Mesenchymal stem cell (in vitro differentiated cells and primary cell): Measurements from ENCODE around the gene SLC25A48.

Experiments
- DNase-seq: peaks from one replicate; pipeline ENCODE4 v3.0.0-alpha.2; 2013
- H2AFZ ChIP-seq: one replicate; pipeline ENCODE4 v1.6.1; 2013; ENCODE audit warnings: low read depth, mild to moderate bottlenecking, control low read depth, inconsistent platforms, low read length, moderate library complexity
- H2AK5ac ChIP-seq: 2 replicates; pipeline ENCODE4 v1.6.1; 2013; ENCODE audit warnings: low read length, moderate library complexity, mild to moderate bottlenecking, inconsistent platforms; ENCODE audit not compliant: severe bottlenecking
- H2BK120ac ChIP-seq: one replicate; pipeline ENCODE4 v1.6.1; 2013; ENCODE audit warnings: low read depth, mild to moderate bottlenecking, inconsistent platforms, low read length, moderate library complexity
- H2BK12ac ChIP-seq, 2 experiments: one replicate each; pipeline ENCODE4 v1.6.1; 2013; ENCODE audit warnings: inconsistent platforms in 2 of 2, low read length in 2 of 2, mild to moderate bottlenecking in 2 of 2, moderate library complexity in 2 of 2, control low read depth in 1 of 2
- H2BK15ac ChIP-seq: one replicate; pipeline ENCODE4 v1.6.1; 2013; ENCODE audit warnings: mild to moderate bottlenecking, low read depth, inconsistent platforms; ENCODE audit not compliant: poor library complexity, severe bottlenecking
- H2BK5ac ChIP-seq: 2 replicates; pipeline ENCODE4 v1.6.1; 2013; ENCODE audit warnings: low read depth, mild to moderate bottlenecking, low read length, control low read depth, inconsistent platforms; ENCODE audit not compliant: poor library complexity, severe bottlenecking
- H3K14ac ChIP-seq, 2 experiments: one replicate each; pipeline ENCODE4 v1.6.1; 2013; ENCODE audit warnings: inconsistent platforms in 2 of 2, low read length in 2 of 2, control low read depth in 1 of 2, mild to moderate bottlenecking in 1 of 2, moderate library complexity in 1 of 2
- H3K18ac ChIP-seq, 2 experiments: one replicate each; pipeline ENCODE4 v1.6.1; 2013; ENCODE audit warnings: inconsistent platforms in 2 of 2, low read length in 2 of 2, control low read depth in 1 of 2, low read depth in 1 of 2, mild to moderate bottlenecking in 1 of 2
- H3K23ac ChIP-seq, 2 experiments: one replicate each; pipeline ENCODE4 v1.6.1; 2013; ENCODE audit warnings: inconsistent platforms in 2 of 2, low read length in 2 of 2, mild to moderate bottlenecking in 2 of 2, moderate library complexity in 2 of 2, control low read depth in 1 of 2
- H3K27ac ChIP-seq: 2 replicates; pipeline ENCODE4 v1.5.1; 2013; ENCODE audit warnings: mild to moderate bottlenecking, moderate library complexity, low read length, control low read depth, inconsistent platforms; ENCODE audit not compliant: poor library complexity, severe bottlenecking
- H3K27me3 ChIP-seq, 2 experiments: 2 replicates each; pipeline versions ENCODE4 v1.6.1 to v1.7.0; 2013; ENCODE audit warnings: low read length in 2 of 2, mild to moderate bottlenecking in 2 of 2, moderate library complexity in 2 of 2, control low read depth in 1 of 2, inconsistent platforms in 1 of 2; ENCODE audit not compliant: control insufficient read depth in 1 of 2, insufficient read depth in 1 of 2
- H3K36me3 ChIP-seq, 2 experiments: 2 replicates each; pipeline versions ENCODE4 v1.6.1 to v1.7.0; 2013; ENCODE audit warnings: low read length in 2 of 2, control low read depth in 1 of 2, inconsistent platforms in 1 of 2, low read depth in 1 of 2, mild to moderate bottlenecking in 1 of 2; ENCODE audit not compliant: insufficient read depth in 2 of 2, control insufficient read depth in 1 of 2
- H3K4ac ChIP-seq, 2 experiments: one replicate each; pipeline ENCODE4 v1.6.1; 2013; ENCODE audit warnings: inconsistent platforms in 2 of 2, low read length in 2 of 2, mild to moderate bottlenecking in 2 of 2, moderate library complexity in 2 of 2, control low read depth in 1 of 2, low read depth in 1 of 2
- H3K4me1 ChIP-seq: 2 replicates; pipeline ENCODE4 v1.6.1; 2013; ENCODE audit warnings: low read depth, low read length, control low read depth; ENCODE audit not compliant: control insufficient read depth, insufficient read depth
- H3K4me2 ChIP-seq: 2 replicates; pipeline ENCODE4 v1.6.1; 2013; ENCODE audit warnings: low read length, mild to moderate bottlenecking, inconsistent platforms; ENCODE audit not compliant: poor library complexity, severe bottlenecking
- H3K4me3 ChIP-seq, 2 experiments: 2 replicates each; pipeline versions ENCODE4 v1.5.1 to v1.7.0; 2013; ENCODE audit warnings: low read length in 2 of 2, mild to moderate bottlenecking in 2 of 2, control low read depth in 1 of 2, low read depth in 1 of 2; ENCODE audit not compliant: insufficient read depth in 1 of 2
- H3K79me1 ChIP-seq: replicated peaks from 2 replicates; pipeline ENCODE4 v1.6.1; 2013; ENCODE audit warnings: mild to moderate bottlenecking, control low read depth, low read length, inconsistent platforms; ENCODE audit not compliant: poor library complexity, severe bottlenecking
- H3K9ac ChIP-seq: 2 replicates; pipeline ENCODE4 v1.7.0; 2013; ENCODE audit warnings: mild to moderate bottlenecking, low read length, moderate library complexity
- H3K9me3 ChIP-seq: 2 replicates; pipeline ENCODE4 v1.7.0; 2013; ENCODE audit warnings: mild to moderate bottlenecking, low read length; ENCODE audit not compliant: control insufficient read depth
- H4K8ac ChIP-seq: one replicate; pipeline ENCODE4 v1.6.1; 2013; ENCODE audit warnings: inconsistent platforms, mild to moderate bottlenecking, low read length, moderate library complexity
- H4K91ac ChIP-seq: one replicate; pipeline ENCODE4 v1.6.1; 2013; ENCODE audit warnings: mild to moderate bottlenecking, low read length, inconsistent platforms
- WGBS: methylation state at CpG from one replicate; pipeline ENCODE4 v1.1.7; 2013; ENCODE audit warnings: mixed read lengths; 5-methylcytosine and 5-hydroxymethylcytosine counted together

SLC25A48 gene

GRCh38 chr5:135843571-135844337 lies 9.3 kb downstream of the SLC25A48 start:
- H3K27me3 ChIP-seq: peaks cover 32 to 59% of the 10 kb centered on the region in 2 experiments
- no peak overlapping the region for H2AFZ ChIP-seq

DNA sequence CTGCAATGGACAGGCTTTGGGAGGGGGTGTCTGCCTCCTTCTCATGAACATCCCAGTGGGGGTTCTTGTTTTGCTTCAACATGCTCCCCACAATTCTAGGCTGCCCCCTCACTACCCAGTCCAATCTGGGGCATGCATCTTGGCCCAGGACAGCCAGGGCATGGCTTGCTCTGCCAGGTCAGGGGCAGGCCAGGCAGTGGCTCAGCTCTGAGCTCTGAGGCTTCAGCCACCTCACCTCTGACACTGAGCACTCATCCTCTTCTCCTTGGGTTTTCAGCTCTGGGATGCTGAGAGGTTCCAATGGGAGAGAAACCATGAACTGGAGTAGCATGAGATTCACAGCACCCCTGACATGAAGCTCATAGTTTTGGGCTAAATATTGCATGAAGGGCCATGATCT lies 11.8 kb downstream of the SLC25A48 start:
- H3K27ac ChIP-seq: no peak overlapping the region
- H3K9ac ChIP-seq: no peak overlapping the region
- H2BK15ac ChIP-seq: no peak overlapping the region
- no peaks in the 10 kb centered on the region for H3K36me3 ChIP-seq
- no peak overlapping the region for H4K91ac ChIP-seq
- no peak overlapping the region for H2BK120ac ChIP-seq
- no peak overlapping the region for H3K23ac ChIP-seq
- H3K4me3 ChIP-seq: no peak overlapping the region
- H2AFZ ChIP-seq: no peak overlapping the region
- no peak overlapping the region for H3K14ac ChIP-seq
- no peak overlapping the region for H4K8ac ChIP-seq
- no peak overlapping the region for H3K4me2 ChIP-seq
- no peak overlapping the region for H3K18ac ChIP-seq
- H2AK5ac ChIP-seq: no peak overlapping the region
- H3K79me1 ChIP-seq: no peaks in the 10 kb centered on the region
- no peak for DNase-seq
- peaks cover 1% of the 10 kb centered on the region for H3K4me1 ChIP-seq
- no peak overlapping the region for H2BK12ac ChIP-seq
- no peak overlapping the region for H3K4ac ChIP-seq
- no peaks in the 10 kb centered on the region for H3K9me3 ChIP-seq
- H2BK5ac ChIP-seq: no peak overlapping the region
- peaks cover 28 to 54% of the 10 kb centered on the region in 2 experiments for H3K27me3 ChIP-seq

More at GRCh38 chr5:135843571-135844337, 9.3 kb downstream of the SLC25A48 start:
- H2BK12ac ChIP-seq: no peak overlapping the region
- H2BK15ac ChIP-seq: no peak overlapping the region
- H3K23ac ChIP-seq: no peak overlapping the region
- H3K4ac ChIP-seq: no peak overlapping the region
- no peak overlapping the region for H4K91ac ChIP-seq
- H3K4me3 ChIP-seq: no peak overlapping the region
- H2BK5ac ChIP-seq: no peak overlapping the region
- no peak for DNase-seq
- H4K8ac ChIP-seq: no peak overlapping the region
- H3K79me1 ChIP-seq: no peaks in the 10 kb centered on the region
- peaks cover 1% of the 10 kb centered on the region for H3K4me1 ChIP-seq
- H3K27ac ChIP-seq: no peak overlapping the region
- H3K9ac ChIP-seq: no peak overlapping the region
- no peak overlapping the region for H2AK5ac ChIP-seq
- H3K4me2 ChIP-seq: no peak overlapping the region
- peak overlapping the region in 1 of 2 experiments; percentile 51 for H3K14ac ChIP-seq
- WGBS: 72% methylated on average over 6 of the region's 6 CpGs
- H3K9me3 ChIP-seq: no peaks in the 10 kb centered on the region
- no peak overlapping the region for H3K18ac ChIP-seq
- no peak overlapping the region for H2BK120ac ChIP-seq
- H3K36me3 ChIP-seq: no peaks in the 10 kb centered on the region

- peaks cover 13 to 42% of the 10 kb centered on the region in 2 experiments for H3K27me3 ChIP-seq
- no peak overlapping the region for H3K9ac ChIP-seq
- no peak overlapping the region for H3K27ac ChIP-seq
- no peak overlapping the region for H3K18ac ChIP-seq
- H3K36me3 ChIP-seq: no peaks in the 10 kb centered on the region
- no peaks in the 10 kb centered on the region for H3K79me1 ChIP-seq
- H2BK12ac ChIP-seq: no peak overlapping the region
- H3K9me3 ChIP-seq: no peaks in the 10 kb centered on the region
- no peak overlapping the region for H3K4me3 ChIP-seq
- no peak overlapping the region for H2AFZ ChIP-seq
- peaks cover 1% of the 10 kb centered on the region for H3K4me1 ChIP-seq
- H4K8ac ChIP-seq: no peak overlapping the region
- H3K4ac ChIP-seq: no peak overlapping the region
- H2AK5ac ChIP-seq: no peak overlapping the region
- no peak overlapping the region for H3K4me2 ChIP-seq
- H2BK5ac ChIP-seq: no peak overlapping the region
- H3K23ac ChIP-seq: no peak overlapping the region
- DNase-seq: no peak
- H4K91ac ChIP-seq: no peak overlapping the region
- WGBS: 84% methylated on average over 1 of the region's 1 CpG
- no peak overlapping the region for H2BK120ac ChIP-seq
- H3K14ac ChIP-seq: no peak overlapping the region
- H2BK15ac ChIP-seq: no peak overlapping the region
These were observed 13.5 kb downstream of the SLC25A48 start for GRCh38 chr5:135847976-135848375.

DNA sequence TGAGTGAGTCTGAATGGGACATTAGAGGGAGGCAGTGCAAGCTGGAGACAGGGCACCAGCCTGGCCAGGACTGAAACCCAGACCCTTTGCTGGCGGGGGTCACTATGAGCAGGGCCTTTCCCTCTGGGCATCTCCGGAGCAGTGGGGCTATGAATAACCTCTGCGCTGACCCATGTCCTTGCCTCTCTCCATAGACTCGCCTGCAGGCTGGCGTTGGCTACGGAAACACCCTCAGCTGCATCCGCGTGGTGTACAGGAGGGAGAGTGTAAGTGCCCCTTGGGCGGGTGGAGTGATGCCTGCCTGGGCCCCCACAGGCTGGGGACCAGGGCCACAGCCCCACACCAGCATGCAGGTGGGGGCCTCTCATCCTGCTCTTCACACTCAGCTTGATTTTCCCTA lies 15.8 kb downstream of the SLC25A48 start:
- H2AFZ ChIP-seq: no peak overlapping the region
- no peak overlapping the region for H2BK5ac ChIP-seq
- DNase-seq: no peak
- H2BK12ac ChIP-seq: no peak overlapping the region
- peaks cover 6 to 34% of the 10 kb centered on the region in 2 experiments for H3K27me3 ChIP-seq
- H3K27ac ChIP-seq: no peak overlapping the region
- no peak overlapping the region for H2BK15ac ChIP-seq
- no peak overlapping the region for H3K23ac ChIP-seq
- no peak overlapping the region for H4K8ac ChIP-seq
- no peaks in the 10 kb centered on the region for H3K36me3 ChIP-seq
- no peak overlapping the region for H4K91ac ChIP-seq
- H2BK120ac ChIP-seq: no peak overlapping the region
- H2AK5ac ChIP-seq: no peak overlapping the region
- H3K18ac ChIP-seq: no peak overlapping the region
- H3K14ac ChIP-seq: no peak overlapping the region
- H3K4ac ChIP-seq: no peak overlapping the region
- no peak overlapping the region for H3K4me3 ChIP-seq
- H3K9me3 ChIP-seq: peaks cover 17% of the 10 kb centered on the region
- 92% methylated on average over 9 of the region's 9 CpGs for WGBS
- H3K79me1 ChIP-seq: no peaks in the 10 kb centered on the region
- H3K9ac ChIP-seq: no peak overlapping the region
- H3K4me1 ChIP-seq: no peaks in the 10 kb centered on the region
- no peak overlapping the region for H3K4me2 ChIP-seq
